K562 (cell line): ENCODE measurements around the gene TAF15. TPM values are rescaled to one million over a fixed set of nuclear protein-coding genes. Genes with fewer than 3 reads are reported as not detected.

Source experiments
- ATAC-seq: fragments of 200-7000 bp; cut with Tn5 transposase; 3 replicates; pipeline ENCODE4 v1.9.1; 2020; ENCODE audit warnings: moderate library complexity
- BruUV-seq: library from RNA; stranded (reverse); fragments of 400-500 nt; replicated peaks from 2 replicates; lab custom pipeline; 2021; lab: Mats Ljungman, UMichigan
- CTCF ChIA-PET: fragments of 300-600 bp; formaldehyde crosslinking; extraction: SDS; loops from one replicate; lab custom pipeline; 2021; ENCODE audit warnings: low intra/inter-chr PET ratio; lab: Yijun Ruan, JAX
- POLR2A ChIA-PET: fragments of 300-600, 350-650 bp; sonication (Branson Sonifier 250); formaldehyde crosslinking; extraction: SDS; loops from one replicate; lab custom pipeline; 2021; ENCODE audit warnings: antibody characterized with exemption, inconsistent platforms; lab: Yijun Ruan, JAX
- DNase-seq, 4 experiments: peaks; one replicate each; pipeline versions ENCODE4 v3.0.0 to v3.0.0-alpha.2; 2011 to 2018; ENCODE audit warnings: low spot score in 3 of 4, mixed read lengths in 3 of 4; ENCODE audit errors: extremely low read depth in 1 of 4
- FAIRE-seq: peaks from 2 replicates; lab custom pipeline; 2011; peaks lifted over from hg19 to GRCh38; lab: Jason Lieb, UNC
- H2AFZ ChIP-seq: 2 replicates; pipeline ENCODE4 v1.6.0; 2011; ENCODE audit warnings: low read depth, low read length, control low read depth, inconsistent platforms
- H3K27ac ChIP-seq: fragments of 200-600 bp; 3 replicates; pipeline ENCODE4 v1.8.0; 2011; ENCODE audit warnings: low read depth, mild to moderate bottlenecking, control low read depth, inconsistent platforms, low read length, moderate library complexity, mixed read lengths; ENCODE audit errors: extremely low read depth
- H3K27me3 ChIP-seq, 2 experiments: fragments of 300-600 bp in 1 of 2; 2 replicates in 1 of 2; 3 replicates in 1 of 2; pipeline versions ENCODE4 v1.6.0 to v1.8.0; 2011; ENCODE audit warnings: inconsistent platforms in 2 of 2, low read length in 2 of 2, mild to moderate bottlenecking in 1 of 2, mixed read lengths in 1 of 2, moderate library complexity in 1 of 2; ENCODE audit not compliant: control insufficient read depth in 2 of 2, insufficient read depth in 2 of 2
- H3K36me3 ChIP-seq: fragments of 300-600 bp; 3 replicates; pipeline ENCODE4 v1.8.0; 2011; ENCODE audit warnings: mild to moderate bottlenecking, low read length, inconsistent platforms; ENCODE audit not compliant: control insufficient read depth, insufficient read depth
- H3K4me1 ChIP-seq, 2 experiments: fragments of 200-600 bp in 1 of 2; replicated peaks in 1 of 2; 2 replicates in 1 of 2; 3 replicates in 1 of 2; pipeline versions ENCODE4 v1.5.1 to v1.8.0; 2011; ENCODE audit warnings: inconsistent platforms in 2 of 2, low read length in 2 of 2, mild to moderate bottlenecking in 1 of 2, mixed read lengths in 1 of 2, moderate library complexity in 1 of 2; ENCODE audit not compliant: control insufficient read depth in 2 of 2, insufficient read depth in 2 of 2
- H3K4me2 ChIP-seq: 2 replicates; pipeline ENCODE4 v1.6.1; 2011; ENCODE audit warnings: low read length, control low read depth, inconsistent platforms, mixed read lengths; ENCODE audit not compliant: insufficient read depth
- H3K4me3 ChIP-seq: fragments of 200-600 bp; sonication (generic), shearing (Covaris generic); 2 replicates; pipeline ENCODE4 v1.5.1; 2016; ENCODE audit warnings: control low read depth, inconsistent platforms
- H3K79me2 ChIP-seq: fragments of 200-600 bp; 3 replicates; pipeline ENCODE4 v1.8.0; 2011; ENCODE audit warnings: low read length, inconsistent platforms; ENCODE audit not compliant: control insufficient read depth, insufficient read depth
- H3K9ac ChIP-seq, 2 experiments: 2 replicates each; pipeline versions ENCODE4 v1.6.0 to v1.6.1; 2011; ENCODE audit warnings: low read depth in 2 of 2, low read length in 2 of 2, control low read depth in 1 of 2, inconsistent platforms in 1 of 2, mild to moderate bottlenecking in 1 of 2, mixed read lengths in 1 of 2; ENCODE audit not compliant: insufficient read depth in 1 of 2
- H3K9me1 ChIP-seq: one replicate; pipeline ENCODE4 v1.6.0; 2011; ENCODE audit warnings: inconsistent platforms, mild to moderate bottlenecking, low read length, moderate library complexity; ENCODE audit not compliant: control insufficient read depth, insufficient read depth
- H3K9me3 ChIP-seq: replicated peaks from 2 replicates; pipeline ENCODE4 v1.5.1; 2011; ENCODE audit warnings: low read depth, low read length, inconsistent platforms; ENCODE audit not compliant: control insufficient read depth, insufficient read depth
- H4K20me1 ChIP-seq: replicated peaks from 2 replicates; pipeline ENCODE4 v1.6.1; 2011; ENCODE audit warnings: low read length, inconsistent platforms, mixed read lengths; ENCODE audit not compliant: control insufficient read depth, insufficient read depth
- CTCF ChIP-seq, 3 experiments: IDR thresholded peaks in 2 of 3; conservative IDR thresholded peaks in 1 of 3; 2 replicates each; pipeline ENCODE4 v1.5.1; 2011 to 2012; ENCODE audit warnings: low read length in 3 of 3, mild to moderate bottlenecking in 3 of 3, control low read depth in 2 of 3, improper control_type of control experiment in 1 of 3, inconsistent platforms in 1 of 3, low read depth in 1 of 3, mixed read lengths in 1 of 3, moderate library complexity in 1 of 3; ENCODE audit not compliant: insufficient read depth in 2 of 3
- MECOM ChIP-seq: fragments of 250-450 bp; sonication (Bioruptor Pico); IDR thresholded peaks from 2 replicates; pipeline ENCODE4 v1.8.0; 2022; ENCODE audit warnings: inconsistent platforms
- NR0B1 ChIP-seq: fragments of 450-650 bp; IDR thresholded peaks from one replicate; pipeline ENCODE4 v1.6.1; 2018; ENCODE audit warnings: mild to moderate bottlenecking, moderate library complexity; ENCODE audit not compliant: partially characterized antibody
- RAD21 ChIP-seq, 2 experiments: fragments of 250-450 bp in 1 of 2; fragments of 450-650 bp in 1 of 2; sonication (Bioruptor Pico) in 1 of 2; formaldehyde crosslinking in 1 of 2; IDR thresholded peaks in 1 of 2; conservative IDR thresholded peaks in 1 of 2; 2 replicates each; pipeline versions ENCODE4 v1.4.0 to v1.8.0; 2020 to 2022; ENCODE audit warnings: mild to moderate bottlenecking in 2 of 2, moderate library complexity in 1 of 2
- RBM25 ChIP-seq: fragments of 200-400 bp; formaldehyde crosslinking; IDR thresholded peaks from 2 replicates; pipeline ENCODE4 v1.6.1; 2018; ENCODE audit warnings: low read length, low read depth, moderate library complexity; ENCODE audit not compliant: severe bottlenecking
- SMC3 ChIP-seq: conservative IDR thresholded peaks from 2 replicates; pipeline ENCODE4 v1.6.1; 2011; ENCODE audit warnings: low read depth, low read length, improper control_type of control experiment; ENCODE audit not compliant: insufficient read depth
- THRAP3 ChIP-seq: fragments of 450-650 bp; IDR thresholded peaks from 2 replicates; pipeline ENCODE4 v1.6.1; 2016; ENCODE audit warnings: mild to moderate bottlenecking, inconsistent platforms, borderline replicate concordance
- ZBTB34 ChIP-seq: fragments of 250-450 bp; sonication (Bioruptor Pico); IDR thresholded peaks from 2 replicates; pipeline ENCODE4 v1.8.0; 2021; ENCODE audit warnings: mild to moderate bottlenecking, moderate library complexity
- ZNF146 ChIP-seq: IDR thresholded peaks from one replicate; pipeline ENCODE4 v1.6.1; 2018; ENCODE audit warnings: missing compliant biosample characterization; ENCODE audit not compliant: unreplicated experiment
- WGBS: fragments of 100-300 bp; shearing (Covaris generic); methylation state at CpG from one replicate; pipeline ENCODE4 v1.1.6; 2016; ENCODE audit warnings: low coverage, mixed read lengths; ENCODE audit not compliant: insufficient coverage; ENCODE audit errors: missing lambda C conversion rate; 5-methylcytosine and 5-hydroxymethylcytosine counted together
- in situ Hi-C: fragments of 300-500 bp; cut with MboI; formaldehyde crosslinking; loops from 4 replicates; pipeline ENCODE4 v1.15.0; 2018; ENCODE audit warnings: inconsistent platforms, mixed read lengths
- intact Hi-C: fragments of 100-400 bp; cut with micrococcal nuclease; formaldehyde crosslinking; loops from 2 replicates; pipeline ENCODE4 v1.14.2; 2022
- polyA plus RNA-seq, 8 experiments: library from polyadenylated mRNA; depleted of rRNA in 4 of 8; stranded (reverse) in 5 of 8; unstranded in 3 of 8; fragments of >200 nt; fragmentation: Nextera tagmentation in 2 of 8; fragmentation: Illumina TruSeq in 1 of 8; extraction: Ambion mirVana in 2 of 8; extraction: Trizol in 1 of 8; gene quantifications; 2 replicates each; pipeline versions ENCODE4 v1.2.1 to v1.2.3, GENCODE V29; 2011 to 2014; ENCODE audit warnings: inconsistent platforms in 1 of 8, missing spikeins in 1 of 8
- total RNA-seq, 7 experiments: library from RNA; depleted of rRNA in 6 of 7; stranded (reverse); fragments of >200 nt in 6 of 7; fragmentation: Illumina TruSeq in 2 of 7; extraction: Trizol in 2 of 7; gene quantifications; 2 replicates each; pipeline versions ENCODE4 v1.2.1 to v1.2.3, GENCODE V29; 2011 to 2021; ENCODE audit warnings: low replicate concordance in 1 of 7

TAF15 gene
- total and polyA plus RNA-seq, 9 of the 15 experiments (the other 6 are each of a cell fraction or from before 2014, with no cell fraction given): 4.1 to 272 (median 56.8) TPM

- FAIRE-seq (no peak), ATAC-seq (no peak), DNase-seq (peak in 2 of 4 experiments; percentile 33 to 35)
- ChIA-PET CTCF (interaction anchor here (0.6 to 2.3 kb wide), 3 partner anchors 36 to 41 kb away, joined by 3 to 20 read pairs (median 4); no protein-coding TSS in a partner anchor), POLR2A (interaction anchor here (0.6 to 1.4 kb wide), 4 partner anchors 10 to 42 kb away, joined by 3 to 6 read pairs (median 4); partner anchors contain the start of gene TAF15)
- no peaks in the 10 kb centered on the region for H3K9me3 ChIP-seq
- in situ Hi-C loops (loop anchor here (5.0 kb wide), 1 partner anchor 40 kb away; the partner anchor contains the start of gene TAF15), intact Hi-C loops (loop anchor here (10.0 kb wide), 1 partner anchor 178 kb away; the partner anchor contains the start of gene LYZL6)
- H3K36me3 ChIP-seq: no peaks in the 10 kb centered on the region
- peaks cover 3% of the 10 kb centered on the region for H3K9me1 ChIP-seq
- H2AFZ ChIP-seq: no peak overlapping the region
- H3K79me2 ChIP-seq: no peaks in the 10 kb centered on the region
- BruUV-seq: no TSS peak
- peaks cover 0 to 22% of the 10 kb centered on the region in 2 experiments; a peak in 3 of 5 replicates for H3K4me1 ChIP-seq
- peaks cover 30 to 70% of the 10 kb centered on the region in 2 experiments; a peak in 4 of 5 replicates for H3K27me3 ChIP-seq
- no peaks in the 10 kb centered on the region for H4K20me1 ChIP-seq
- 2% methylated on average over 7 of the region's 7 CpGs for WGBS
- no peak overlapping the region for H3K4me2 ChIP-seq
- H3K9ac ChIP-seq: no peak overlapping the region; a peak in 1 of 4 replicates
- no peak overlapping the region for H3K4me3 ChIP-seq
- no peak overlapping the region for H3K27ac ChIP-seq
- no peak for TF ChIP-seq MECOM (CRISPR knock-in tag)
- TF ChIP-seq NR0B1: no peak
- no peak for TF ChIP-seq ZBTB34 (CRISPR knock-in tag)
- TF ChIP-seq THRAP3: no peak
- TF ChIP-seq ZNF146 (CRISPR knock-in tag): no peak
- 0 out of 2 replicates have a peak, but pooled peaks have one; percentile 23 for TF ChIP-seq SMC3
- no peak for TF ChIP-seq RBM25
- peak in 1 of 2 experiments; percentile 67; a peak in 2 of 4 replicates for TF ChIP-seq RAD21 (CRISPR knock-in tag; conservative IDR thresholded peaks at IDR 0.05 in 1 of 2, IDR thresholded peaks at IDR 0.05 in 1 of 2)
- peak; percentile 55 to 63 (median 58) for TF ChIP-seq CTCF (IDR thresholded peaks at IDR 0.05 in 2 of 3, conservative IDR thresholded peaks at IDR 0.05 in 1 of 3; ENCODE audit: insufficient read depth in 2 of 3, low read depth in 1 of 3, low read length in 3 of 3)
Measured at GRCh38 chr17:35766903-35767510, 42.3 kb upstream of the TAF15 start.
